ENCODE data around the gene S100P. TPM values are rescaled to one million over a fixed set of nuclear protein-coding genes. Genes with fewer than 3 reads are reported as not detected.
A peak's percentile ranks its signal among the peaks of the same experiment; 100 is the strongest.

S100P gene
- not detected for total RNA-seq (ENCODE audit: unreplicated experiment)
- long read RNA-seq, result 0 reads

- H3K4me1 Mint-ChIP-seq (ENCODE audit: unreplicated experiment), result peaks cover 13% of the 10 kb centered on the region
- no peak within 1 kb of the TSS for H3K4me3 Mint-ChIP-seq (ENCODE audit: unreplicated experiment)
- no peak for DNase-seq (ENCODE audit: low spot score)
- H3K9me3 Mint-ChIP-seq (ENCODE audit: unreplicated experiment), result no peaks in the 10 kb centered on the region
- no peaks in the 10 kb centered on the region for H3K36me3 Mint-ChIP-seq (ENCODE audit: low read depth, unreplicated experiment)
- peaks cover 4% of the 10 kb centered on the region for H3K27me3 Mint-ChIP-seq (ENCODE audit: unreplicated experiment)
- H3K27ac Mint-ChIP-seq (ENCODE audit: unreplicated experiment), result peak within 1 kb of the TSS; percentile 68
- no peak for TF ChIP-seq CTCF (IDR thresholded peaks at IDR 0.05; ENCODE audit: unreplicated experiment)
Measured at GRCh38 chr4:6693231-6694176, at the start of gene S100P. TSS of gene S100P (plus strand) at chr4:6693878. CDS start at chr4:6693933, 55 bp downstream.

GRCh38 chr4:6644792-6645530, 48.7 kb upstream of the S100P start:
- H3K36me3 Mint-ChIP-seq (ENCODE audit: low read depth, unreplicated experiment), result peaks cover 16% of the 10 kb centered on the region

GRCh38 chr4:6647169-6647568, 46.5 kb upstream of the S100P start:
- Mint-ChIP-seq H3K27ac (ENCODE audit: unreplicated experiment) (no peak overlapping the region), H3K4me3 (ENCODE audit: unreplicated experiment) (no peak overlapping the region), H3K27me3 (ENCODE audit: unreplicated experiment) (peaks cover 8% of the 10 kb centered on the region), H3K4me1 (ENCODE audit: unreplicated experiment) (peaks cover 9% of the 10 kb centered on the region), H3K36me3 (ENCODE audit: low read depth, unreplicated experiment) (peaks cover 2% of the 10 kb centered on the region), H3K9me3 (ENCODE audit: unreplicated experiment) (no peaks in the 10 kb centered on the region)
- TF ChIP-seq CTCF (IDR thresholded peaks at IDR 0.05; ENCODE audit: unreplicated experiment), result no peak
- DNase-seq (ENCODE audit: low spot score), result no peak

More at GRCh38 chr4:6644792-6645530, 48.7 kb upstream of the S100P start:
- Mint-ChIP-seq H3K9me3 (ENCODE audit: unreplicated experiment) (no peaks in the 10 kb centered on the region), H3K27ac (ENCODE audit: unreplicated experiment) (no peak overlapping the region), H3K27me3 (ENCODE audit: unreplicated experiment) (peaks cover 14% of the 10 kb centered on the region), H3K4me1 (ENCODE audit: unreplicated experiment) (peaks cover 26% of the 10 kb centered on the region), H3K4me3 (ENCODE audit: unreplicated experiment) (no peak overlapping the region)
- TF ChIP-seq CTCF (IDR thresholded peaks at IDR 0.05; ENCODE audit: unreplicated experiment), result no peak
- no peak for DNase-seq (ENCODE audit: low spot score)

- Mint-ChIP-seq H3K27me3 (ENCODE audit: unreplicated experiment) (peaks cover 8% of the 10 kb centered on the region), H3K27ac (ENCODE audit: unreplicated experiment) (no peak overlapping the region), H3K4me1 (ENCODE audit: unreplicated experiment) (peaks cover 7% of the 10 kb centered on the region), H3K36me3 (ENCODE audit: low read depth, unreplicated experiment) (no peaks in the 10 kb centered on the region), H3K4me3 (ENCODE audit: unreplicated experiment) (no peak overlapping the region), H3K9me3 (ENCODE audit: unreplicated experiment) (no peaks in the 10 kb centered on the region)
- DNase-seq (ENCODE audit: low spot score), result no peak
- TF ChIP-seq CTCF (IDR thresholded peaks at IDR 0.05; ENCODE audit: unreplicated experiment), result no peak
Measured at GRCh38 chr4:6647582-6648230, 46.0 kb upstream of the S100P start.
